ENCODE measurements around the gene XYLT2. TPM values are rescaled to one million over a fixed set of nuclear protein-coding genes. Genes with fewer than 3 reads are reported as not detected.

The XYLT2 gene
- total and polyA plus RNA-seq, 2 donors (not counting 3 experiments of a cell fraction or from before 2014, with no cell fraction given) = 19.1 to 26.6 TPM

- no peak for FAIRE-seq
- TF ChIP-seq EZH2 (IDR thresholded peaks at IDR 0.05; ENCODE audit: borderline replicate concordance, low read depth, low read length, severe bottlenecking) = no peak
- TF ChIP-seq POLR2A (IDR thresholded peaks at IDR 0.05; ENCODE audit: low read depth, low read length) = no peak
- TF ChIP-seq MAX (IDR thresholded peaks at IDR 0.05; ENCODE audit: insufficient read depth, insufficient read length) = no peak
- TF ChIP-seq CTCF (IDR thresholded peaks at IDR 0.05; ENCODE audit: extremely low read depth in 1 of 2, insufficient read depth in 1 of 2, low read depth in 1 of 2, low read length in 2 of 2) = no peak
- no peak for TF ChIP-seq POLR2AphosphoS5 (IDR thresholded peaks at IDR 0.05; ENCODE audit: insufficient read depth, low read depth, low read length)
- no peak for TF ChIP-seq JUN (IDR thresholded peaks at IDR 0.05; ENCODE audit: borderline replicate concordance, insufficient read depth, insufficient read length, low read depth)
- H3K27ac ChIP-seq (ENCODE audit: insufficient read depth, low read depth, low read length) = no peak overlapping the region
- no peaks in the 10 kb centered on the region for H3K9me1 ChIP-seq (replicated peaks; ENCODE audit: control insufficient read depth, extremely low read depth, insufficient read depth, low read length)
- no TSS peak for BruUV-seq (replicated peaks)
- dilution Hi-C loops (cut with MboI; ENCODE audit: extremely low pct_ligation_motif_present, low sequenced_read_pairs) = no loop called here
- peaks cover 11 to 27% of the 10 kb centered on the region in 2 experiments for H3K27me3 ChIP-seq (ENCODE audit: control insufficient read depth in 2 of 2, insufficient read depth in 2 of 2, low read length in 2 of 2)
- H3K79me2 ChIP-seq (ENCODE audit: control insufficient read depth, insufficient read depth, low read length) = no peaks in the 10 kb centered on the region
- DNase-seq (ENCODE audit: low read depth, low spot score) = no peak
- POLR2A ChIA-PET = no interaction called here
- no peaks in the 10 kb centered on the region for H3K36me3 ChIP-seq (ENCODE audit: control insufficient read depth in 2 of 2, extremely low read depth in 1 of 2, insufficient read depth in 2 of 2, low read length in 2 of 2)
- H3K9ac ChIP-seq (replicated peaks; ENCODE audit: extremely low read depth, insufficient read depth, low read length) = no peak overlapping the region
- no peak overlapping the region for H3K4me3 ChIP-seq (replicated peaks in 1 of 3; ENCODE audit: insufficient read depth in 1 of 3, low read depth in 1 of 3, low read length in 3 of 3)
- no peaks in the 10 kb centered on the region for H3K9me3 ChIP-seq (replicated peaks; ENCODE audit: control insufficient read depth, insufficient read depth, low read length)
- H4K20me1 ChIP-seq (replicated peaks; ENCODE audit: control insufficient read depth, extremely low read depth, insufficient read depth, low read length) = no peaks in the 10 kb centered on the region
- no peak overlapping the region for H3K4me2 ChIP-seq (ENCODE audit: insufficient read depth, low read length)
- H2AFZ ChIP-seq (ENCODE audit: low read depth, low read length) = no peak overlapping the region
- intact Hi-C loops (cut with micrococcal nuclease) = no loop called here
- CTCF ChIA-PET = interaction anchor here (0.9 to 1.3 kb wide), 2 partner anchors 23 to 169 kb away, joined by 3 to 4 read pairs; no protein-coding TSS in a partner anchor
- H3K4me1 ChIP-seq (ENCODE audit: control insufficient read depth, extremely low read depth, insufficient read depth, low read length) = no peaks in the 10 kb centered on the region
Observed at GRCh38 chr17:50338645-50339044, 7.3 kb upstream of the XYLT2 start.
